Tibial nerve (tissue), 4 donors: ENCODE data around the gene TMEM220. TPM values are rescaled to one million over a fixed set of nuclear protein-coding genes. Genes with fewer than 3 reads are reported as not detected.
A peak's percentile ranks its signal among the peaks of the same experiment; 100 is the strongest.
"Not testable (repeated sequence)": the region's sequence is repeated elsewhere in the genome, so short reads cannot be mapped to it uniquely, and the experiment has no call there.

Source experiments
- DNase-seq, 2 donors: peaks; one replicate each; pipeline ENCODE4 v3.0.0-alpha.2; 2019; ENCODE audit warnings: low spot score in 2 of 2
- H3K27ac ChIP-seq, 4 donors: fragments of 200-600 bp; sonication (generic) in 3 of 4; one replicate each; pipeline ENCODE4 v1.5.1; 2017 to 2019; ENCODE audit warnings: mild to moderate bottlenecking in 1 of 4
- H3K27me3 ChIP-seq, 2 donors: fragments of 200-600 bp; sonication (generic) in 1 of 2; one replicate each; pipeline versions ENCODE4 v1.5.1 to v1.6.0; 2017 to 2019
- H3K36me3 ChIP-seq, 3 donors: fragments of 200-600 bp; sonication (generic); one replicate each; pipeline ENCODE4 v1.5.1; 2018 to 2019
- H3K4me1 ChIP-seq, 4 donors: fragments of 200-600 bp; sonication (generic) in 3 of 4; one replicate each; pipeline ENCODE4 v1.5.1; 2017 to 2019
- H3K4me3 ChIP-seq, 4 donors: fragments of 200-600 bp; sonication (generic) in 3 of 4; one replicate each; pipeline ENCODE4 v1.5.1; 2017 to 2019; ENCODE audit warnings: mild to moderate bottlenecking in 1 of 4, moderate library complexity in 1 of 4
- H3K9me3 ChIP-seq, 4 donors: fragments of 200-600 bp; sonication (generic) in 3 of 4; one replicate each; pipeline ENCODE4 v1.5.1; 2017 to 2019
- CTCF ChIP-seq, 5 experiments: fragments of 200-600 bp in 3 of 5; fragments of 450-650 bp in 2 of 5; sonication (generic) in 3 of 5; IDR thresholded peaks; one replicate each; pipeline ENCODE4 v1.5.1; 2016 to 2019; ENCODE audit warnings: antibody characterized with exemption in 5 of 5, mild to moderate bottlenecking in 3 of 5, moderate library complexity in 2 of 5
- EP300 ChIP-seq, 2 donors: sonication (generic); formaldehyde crosslinking; IDR thresholded peaks; one replicate each; pipeline ENCODE4 v1.6.1; 2017; ENCODE audit warnings: antibody characterized with exemption in 2 of 2, mild to moderate bottlenecking in 1 of 2
- POLR2A ChIP-seq, 2 donors: fragments of 450-650 bp; IDR thresholded peaks; one replicate each; pipeline ENCODE4 v1.6.1; 2017; ENCODE audit warnings: antibody characterized with exemption in 2 of 2, mild to moderate bottlenecking in 2 of 2, moderate library complexity in 2 of 2
- WGBS, 2 donors: methylation state at CpG; one replicate each; pipeline ENCODE4 v1.1.5; 2018; 5-methylcytosine and 5-hydroxymethylcytosine counted together
- total RNA-seq, 4 donors: library from RNA; depleted of rRNA; stranded (reverse); fragments of >200 nt; gene quantifications; one replicate each; pipeline ENCODE4 v1.1.0, GENCODE V29; 2016

The TMEM220 gene
- total RNA-seq, 4 donors from 2014 or later, result 4.5 to 9.2 (median 8.9) TPM

GRCh38 chr17:10697092-10698081 is 32.4 kb downstream of the TMEM220 start, which contains the start of the genes ADPRM and SCO1:
Gene ADPRM, plus strand, starts transcription at chr17:10697594. Its CDS starts 7,333 bp downstream, at chr17:10704927.
Gene SCO1, minus strand, starts transcription at chr17:10697533. Its CDS starts 26 bp downstream, at chr17:10697507.
- WGBS, 2 donors, result 0% methylated on average over 20 to 83 of the region's 84 CpGs
- Histone ChIP-seq H3K27ac (peak within 1 kb of the TSS; percentile 81 to 96 (median 96)), H3K27me3 (no peaks in the 10 kb centered on the region), H3K9me3 (no peaks in the 10 kb centered on the region), H3K4me3 (peak within 1 kb of the TSS; percentile 61 to 99 (median 86)), H3K36me3 (peaks cover 0 to 24% (median 0%) of the 10 kb centered on the region in 3 donors), H3K4me1 (peaks cover 0 to 37% (median 17%) of the 10 kb centered on the region in 4 donors)
- peak; percentile 83 to 88 for DNase-seq
- peak in 1 of 2 donors; percentile 96 for TF ChIP-seq EP300 (IDR thresholded peaks at IDR 0.05)
- peak; percentile 26 to 68 (median 51) for TF ChIP-seq CTCF (IDR thresholded peaks at IDR 0.05)
- peak; percentile 82 to 94 for TF ChIP-seq POLR2A (IDR thresholded peaks at IDR 0.05)

DNA sequence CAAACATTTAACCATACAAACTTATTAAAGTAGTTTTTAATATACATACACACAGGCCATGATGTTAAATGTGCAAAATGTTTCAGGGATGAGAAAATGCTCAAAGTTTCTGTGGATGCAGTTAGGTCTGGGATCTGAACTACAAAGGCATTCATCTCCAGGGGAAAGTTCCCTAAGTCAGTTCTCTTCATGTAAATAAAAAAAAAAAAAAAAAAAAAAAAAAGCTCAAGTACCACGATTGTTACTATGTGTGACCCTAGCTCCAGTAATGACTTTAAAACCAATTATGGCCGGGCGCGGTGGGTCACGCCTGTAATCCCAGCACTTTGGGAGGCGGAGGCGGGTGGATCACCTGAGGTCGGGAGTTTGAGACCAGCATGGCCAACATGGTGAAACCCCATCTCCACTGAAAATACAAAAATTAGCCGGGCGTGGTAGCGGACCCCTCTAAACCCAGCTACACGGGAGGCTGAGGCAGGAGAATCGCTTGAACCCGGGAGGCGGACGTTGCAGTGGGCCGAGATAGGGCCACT is 33.9 kb downstream of the TMEM220 start:
- H3K4me3 ChIP-seq, result peak overlapping the region in 3 of 4 donors; percentile 61 to 99 (median 97)

GRCh38 chr17:10687499-10687898 is 42.3 kb downstream of the TMEM220 start:
- no peak for DNase-seq
- no peaks in the 10 kb centered on the region for H3K27me3 ChIP-seq
- WGBS, 2 donors, result 80 to 83% methylated on average over 2 of the region's 2 CpGs
- peaks cover 4 to 74% (median 7%) of the 10 kb centered on the region in 3 donors for H3K36me3 ChIP-seq
- H3K27ac ChIP-seq, result no peak overlapping the region
- H3K4me3 ChIP-seq, result no peak overlapping the region
- no peak for TF ChIP-seq POLR2A (IDR thresholded peaks at IDR 0.05)
- no peak for TF ChIP-seq CTCF (IDR thresholded peaks at IDR 0.05)
- TF ChIP-seq EP300 (IDR thresholded peaks at IDR 0.05), result no peak
- no peaks in the 10 kb centered on the region for H3K9me3 ChIP-seq
- H3K4me1 ChIP-seq, result no peaks in the 10 kb centered on the region

More for the DNA sequence above, 33.9 kb downstream of the TMEM220 start:
- not testable (repeated sequence) for H3K9me3 ChIP-seq, DNase-seq, H3K27me3 ChIP-seq, H3K27ac ChIP-seq
- Histone ChIP-seq H3K4me1 (peaks cover 0 to 33% (median 17%) of the 10 kb centered on the region in 4 donors), H3K36me3 (peaks cover 0 to 39% (median 0%) of the 10 kb centered on the region in 3 donors)
- 85 to 92% methylated on average over 17 of the region's 17 CpGs for WGBS, 2 donors

GRCh38 chr17:10683853-10684252 is 46.0 kb downstream of the TMEM220 start:
- Histone ChIP-seq H3K4me1 (peaks cover 0 to 6% (median 0%) of the 10 kb centered on the region in 4 donors), H3K9me3 (no peaks in the 10 kb centered on the region), H3K27me3 (no peaks in the 10 kb centered on the region), H3K36me3 (peaks cover 4 to 77% (median 16%) of the 10 kb centered on the region in 3 donors), H3K27ac (no peak overlapping the region), H3K4me3 (no peak overlapping the region)
- no peak for DNase-seq
- 47 to 66% methylated on average over 2 of the region's 2 CpGs for WGBS, 2 donors
- TF ChIP-seq EP300 (IDR thresholded peaks at IDR 0.05) (no peak), POLR2A (IDR thresholded peaks at IDR 0.05) (no peak), CTCF (IDR thresholded peaks at IDR 0.05) (no peak)

DNA sequence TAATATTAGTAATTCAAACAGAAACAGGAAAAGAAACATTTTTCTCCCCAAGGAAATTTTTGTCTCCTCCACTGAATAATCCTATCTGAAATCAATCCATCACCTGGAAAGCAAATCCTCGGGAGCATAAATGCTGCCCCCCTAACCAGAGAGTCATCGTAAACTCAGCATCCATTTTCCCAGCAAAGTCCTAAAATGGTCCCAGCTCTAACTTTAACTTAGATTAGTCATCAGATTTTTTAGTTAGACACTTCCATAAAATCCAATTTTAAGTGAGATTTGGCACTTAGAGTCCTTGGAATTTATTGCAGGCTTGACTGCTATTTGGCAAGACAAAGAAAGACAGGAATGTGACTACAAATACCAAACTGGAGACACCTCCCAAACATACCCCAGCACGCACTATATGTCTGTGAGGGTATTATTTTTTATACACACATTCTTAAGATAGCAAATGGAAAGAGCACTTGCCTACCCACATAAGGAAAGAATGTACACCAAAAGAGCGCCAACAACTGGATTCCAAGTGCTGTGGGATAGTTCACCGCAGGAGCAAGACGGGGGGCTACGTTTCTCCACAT is 47.9 kb downstream of the TMEM220 start:
- peaks cover 4 to 96% (median 16%) of the 10 kb centered on the region in 3 donors for H3K36me3 ChIP-seq
- DNase-seq, result no peak

More for the DNA sequence above, 47.9 kb downstream of the TMEM220 start:
- WGBS, 2 donors, result 71 to 75% methylated on average over 7 of the region's 7 CpGs
- Histone ChIP-seq H3K4me3 (no peak overlapping the region), H3K4me1 (peaks cover 0 to 6% (median 0%) of the 10 kb centered on the region in 4 donors), H3K27ac (no peak overlapping the region), H3K9me3 (no peaks in the 10 kb centered on the region), H3K27me3 (no peaks in the 10 kb centered on the region)
- TF ChIP-seq EP300 (IDR thresholded peaks at IDR 0.05) (no peak), POLR2A (IDR thresholded peaks at IDR 0.05) (no peak), CTCF (IDR thresholded peaks at IDR 0.05) (no peak)
